AG04449 (cell line): ENCODE measurements around the gene VAMP3.

Source experiments
- CTCF ChIA-PET: fragments of 350-600 bp; formaldehyde crosslinking; extraction: SDS; loops from one replicate; lab custom pipeline; 2021; ENCODE audit warnings: antibody characterized with exemption; lab: Yijun Ruan, JAX
- POLR2A ChIA-PET: fragments of 400-600, 350-600 bp; formaldehyde crosslinking; extraction: SDS; loops from one replicate; lab custom pipeline; 2020; ENCODE audit warnings: antibody characterized with exemption, inconsistent platforms; lab: Yijun Ruan, JAX
- DNase-seq: peaks from one replicate; pipeline ENCODE4 v3.0.0-alpha.2; 2010; ENCODE audit warnings: low read depth, low spot score
- H3K4me3 ChIP-seq: 2 replicates; pipeline ENCODE4 v1.5.1; 2011; ENCODE audit warnings: low read depth, mild to moderate bottlenecking, control low read depth, low read length
- TF ChIP-seq, protein P1 (sequence below): IDR thresholded peaks from one replicate; pipeline ENCODE4 v1.5.1; 2011; ENCODE audit warnings: mild to moderate bottlenecking, moderate library complexity, low read length, control low read depth, inconsistent platforms; ENCODE audit not compliant: insufficient read depth; ENCODE audit errors: missing control alignments

VAMP3 gene

DNA sequence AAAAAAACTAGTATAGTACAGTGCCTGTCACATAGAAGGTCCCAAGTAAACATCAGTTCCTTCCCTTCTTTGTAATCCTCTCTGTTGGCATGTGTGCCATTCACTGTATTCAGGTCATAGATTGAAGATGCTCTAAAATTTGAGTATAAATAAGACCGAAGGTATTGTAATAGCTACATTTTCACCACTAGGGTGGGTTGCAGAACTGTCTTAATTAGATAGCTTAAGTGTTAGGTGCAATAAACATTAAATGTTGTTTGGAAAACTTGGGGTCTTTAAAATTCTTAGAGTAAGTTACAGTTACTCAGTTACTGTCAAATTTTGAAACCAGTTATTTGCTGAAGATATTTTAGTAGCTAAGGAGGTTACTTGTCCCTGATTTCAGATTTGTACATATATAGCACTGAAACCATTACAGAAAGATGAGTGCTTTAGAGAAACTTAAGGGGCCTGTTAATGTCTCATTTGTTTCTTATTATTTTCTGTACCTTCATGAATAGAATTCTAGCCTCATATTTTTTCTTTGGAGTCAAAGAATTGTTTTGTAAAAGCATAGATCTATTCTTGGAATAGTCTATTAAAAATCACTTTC is 37.3 kb downstream of the VAMP3 start:
- ChIA-PET CTCF (interaction anchor here (0.8 to 3.5 kb wide), 18 partner anchors 10 to 167 kb away, joined by 3 to 14 read pairs (median 5); no protein-coding TSS in a partner anchor), POLR2A (interaction anchor here (1.1 kb wide), 1 partner anchor 167 kb away, joined by 3 read pairs; no protein-coding TSS in a partner anchor)
- TF ChIP-seq, protein P1, sequence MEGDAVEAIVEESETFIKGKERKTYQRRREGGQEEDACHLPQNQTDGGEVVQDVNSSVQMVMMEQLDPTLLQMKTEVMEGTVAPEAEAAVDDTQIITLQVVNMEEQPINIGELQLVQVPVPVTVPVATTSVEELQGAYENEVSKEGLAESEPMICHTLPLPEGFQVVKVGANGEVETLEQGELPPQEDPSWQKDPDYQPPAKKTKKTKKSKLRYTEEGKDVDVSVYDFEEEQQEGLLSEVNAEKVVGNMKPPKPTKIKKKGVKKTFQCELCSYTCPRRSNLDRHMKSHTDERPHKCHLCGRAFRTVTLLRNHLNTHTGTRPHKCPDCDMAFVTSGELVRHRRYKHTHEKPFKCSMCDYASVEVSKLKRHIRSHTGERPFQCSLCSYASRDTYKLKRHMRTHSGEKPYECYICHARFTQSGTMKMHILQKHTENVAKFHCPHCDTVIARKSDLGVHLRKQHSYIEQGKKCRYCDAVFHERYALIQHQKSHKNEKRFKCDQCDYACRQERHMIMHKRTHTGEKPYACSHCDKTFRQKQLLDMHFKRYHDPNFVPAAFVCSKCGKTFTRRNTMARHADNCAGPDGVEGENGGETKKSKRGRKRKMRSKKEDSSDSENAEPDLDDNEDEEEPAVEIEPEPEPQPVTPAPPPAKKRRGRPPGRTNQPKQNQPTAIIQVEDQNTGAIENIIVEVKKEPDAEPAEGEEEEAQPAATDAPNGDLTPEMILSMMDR: peak; percentile 39
- no peak for DNase-seq
- no peak overlapping the region for H3K4me3 ChIP-seq

DNA sequence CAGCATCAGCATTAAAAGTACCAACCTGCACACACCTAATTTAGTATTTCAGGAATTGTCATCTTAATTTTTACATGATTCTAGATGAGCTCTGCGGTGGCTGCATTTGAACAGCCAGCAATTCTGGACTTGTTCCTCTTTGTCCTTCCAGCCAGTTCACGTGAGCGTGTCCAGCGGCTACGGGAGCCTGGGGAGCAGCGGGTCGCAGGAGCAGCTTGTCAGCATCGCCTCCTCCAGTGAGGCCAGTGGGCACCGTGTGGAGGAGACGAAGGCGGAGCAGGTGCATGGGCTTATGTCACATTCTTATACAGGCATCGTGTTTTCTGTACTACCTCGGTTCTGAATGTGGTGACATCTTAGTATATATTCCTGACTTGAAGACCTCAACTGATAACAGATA is 38.6 kb downstream of the VAMP3 start:
- no peak overlapping the region for H3K4me3 ChIP-seq
- TF ChIP-seq, protein P1: no peak
- ChIA-PET POLR2A (no interaction called here), CTCF (interaction anchor here (0.9 to 2.3 kb wide), 4 partner anchors 16 to 133 kb away, joined by 3 to 7 read pairs (median 3); no protein-coding TSS in a partner anchor)
- no peak for DNase-seq

DNA sequence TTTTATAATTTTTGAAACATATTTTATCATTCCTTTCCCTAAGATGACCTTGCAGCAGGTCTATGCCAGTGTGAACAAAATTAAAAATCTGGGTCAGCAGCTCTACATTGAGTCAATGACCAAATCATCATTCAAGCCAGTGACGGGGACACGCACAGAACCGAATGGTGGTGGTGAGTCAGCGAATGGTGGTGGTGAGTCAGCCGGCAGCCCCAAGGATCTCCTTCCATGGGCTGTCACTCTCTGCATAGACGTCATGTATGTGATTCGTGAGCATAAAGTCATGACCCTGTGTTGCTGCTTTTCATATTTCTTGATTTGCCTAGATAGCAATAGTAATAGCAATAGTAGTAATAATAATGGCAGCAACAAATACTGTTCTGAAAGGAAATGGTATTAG is 39.3 kb downstream of the VAMP3 start:
- ChIA-PET POLR2A (no interaction called here), CTCF (interaction anchor here (0.9 to 2.3 kb wide), 5 partner anchors 14 to 132 kb away, joined by 3 to 7 read pairs (median 3); no protein-coding TSS in a partner anchor)
- DNase-seq: peak; percentile 37
- TF ChIP-seq, protein P1: no peak
- H3K4me3 ChIP-seq: no peak overlapping the region

DNA sequence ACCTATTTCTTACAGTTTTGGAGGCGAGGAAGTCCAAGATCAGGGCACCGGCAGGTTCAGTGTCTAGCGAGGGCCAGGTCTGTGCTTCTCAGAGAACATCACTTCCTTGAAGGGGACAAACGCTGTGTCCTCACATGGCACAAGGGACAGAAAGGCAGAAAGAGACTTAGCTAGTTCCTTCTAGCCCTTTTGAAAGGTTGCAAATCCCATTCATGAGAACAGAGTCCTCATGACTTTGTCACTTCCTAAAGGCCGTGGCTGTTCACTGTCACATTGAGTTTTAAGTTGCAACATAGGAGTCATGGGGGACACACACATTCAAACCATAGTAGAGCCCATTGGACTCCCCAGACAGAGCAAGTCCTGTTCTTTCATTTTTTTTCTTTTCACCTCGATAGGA is 40.4 kb downstream of the VAMP3 start:
- DNase-seq: no peak
- ChIA-PET POLR2A (no interaction called here), CTCF (interaction anchor here (1.2 to 2.3 kb wide), 6 partner anchors 9 to 132 kb away, joined by 3 to 7 read pairs (median 4); no protein-coding TSS in a partner anchor)
- H3K4me3 ChIP-seq: no peak overlapping the region
- TF ChIP-seq, protein P1: no peak

DNA sequence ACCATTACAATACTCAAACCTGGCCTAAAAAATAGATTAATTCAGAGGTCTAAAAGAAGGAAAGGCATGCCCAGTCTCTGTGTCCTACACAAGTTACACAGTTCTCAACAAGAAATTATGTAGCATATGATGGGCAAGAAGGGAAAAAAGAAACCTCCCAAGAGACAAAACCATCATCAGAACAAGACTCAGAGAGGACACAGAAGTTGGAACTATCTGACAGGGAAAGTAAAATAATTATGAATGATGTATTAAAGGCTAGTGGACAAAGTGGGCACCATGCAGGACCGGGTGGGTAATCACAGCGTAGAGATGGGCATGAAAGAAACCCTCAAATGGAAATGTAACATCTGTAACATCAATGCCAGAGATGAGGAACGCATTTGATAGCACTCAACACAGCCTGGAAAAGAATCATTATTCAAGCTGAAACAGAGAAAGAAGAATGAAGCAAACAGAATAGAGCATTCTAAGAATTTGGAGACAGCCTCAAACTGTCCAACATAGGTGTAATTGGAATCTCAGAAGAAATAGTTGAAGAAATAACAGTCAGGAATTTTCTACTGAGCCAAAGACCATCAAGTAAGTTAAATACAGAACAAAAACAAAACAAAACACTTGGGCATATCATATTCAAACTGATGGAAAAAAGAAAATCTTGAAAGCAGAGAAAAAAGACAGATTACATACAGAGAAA is 42.7 kb downstream of the VAMP3 start:
- CTCF ChIA-PET: no interaction called here
- TF ChIP-seq, protein P1: no peak
- POLR2A ChIA-PET: no interaction called here
- H3K4me3 ChIP-seq: no peak overlapping the region
- no peak for DNase-seq

DNA sequence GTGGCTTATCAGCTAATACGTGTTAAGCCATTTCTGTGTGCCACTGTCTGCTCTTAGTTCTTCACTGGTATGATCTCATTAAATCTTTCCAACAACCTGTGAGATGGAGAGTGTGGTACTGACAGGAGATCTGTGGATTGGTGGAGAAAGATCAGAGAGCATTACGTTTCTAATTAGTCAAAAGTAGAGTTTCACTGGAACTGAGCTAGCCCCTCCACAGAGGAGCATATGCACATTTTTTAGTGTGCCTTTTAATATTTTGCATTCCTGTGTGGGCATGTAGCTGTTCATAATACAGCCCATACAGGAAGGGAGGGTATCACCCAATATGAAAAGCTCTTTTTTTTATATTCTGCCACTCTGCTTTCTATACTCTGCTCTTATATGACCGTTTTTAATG is 50.2 kb downstream of the VAMP3 start:
- ChIA-PET POLR2A (no interaction called here), CTCF (interaction anchor here (1.1 to 1.5 kb wide), 2 partner anchors 9 to 13 kb away, joined by 4 to 9 read pairs; no protein-coding TSS in a partner anchor)
- DNase-seq: no peak
- H3K4me3 ChIP-seq: no peak overlapping the region
- TF ChIP-seq, protein P1: no peak
